ENCODE measurements around the gene ST8SIA4. TPM values are rescaled to one million over a fixed set of nuclear protein-coding genes. Genes with fewer than 3 reads are reported as not detected.

Gene ST8SIA4, protein sequence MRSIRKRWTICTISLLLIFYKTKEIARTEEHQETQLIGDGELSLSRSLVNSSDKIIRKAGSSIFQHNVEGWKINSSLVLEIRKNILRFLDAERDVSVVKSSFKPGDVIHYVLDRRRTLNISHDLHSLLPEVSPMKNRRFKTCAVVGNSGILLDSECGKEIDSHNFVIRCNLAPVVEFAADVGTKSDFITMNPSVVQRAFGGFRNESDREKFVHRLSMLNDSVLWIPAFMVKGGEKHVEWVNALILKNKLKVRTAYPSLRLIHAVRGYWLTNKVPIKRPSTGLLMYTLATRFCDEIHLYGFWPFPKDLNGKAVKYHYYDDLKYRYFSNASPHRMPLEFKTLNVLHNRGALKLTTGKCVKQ
- 3.6 and 5.9 TPM in 2 replicates for total RNA-seq
- long read RNA-seq, full-length matches to known transcripts, result 10 of 13 reads
- long read RNA-seq, partial matches to known transcripts, result 1 of 13 reads
- long read RNA-seq, other reads (novel, unspliced or antisense), result 2 of 13 reads

DNA sequence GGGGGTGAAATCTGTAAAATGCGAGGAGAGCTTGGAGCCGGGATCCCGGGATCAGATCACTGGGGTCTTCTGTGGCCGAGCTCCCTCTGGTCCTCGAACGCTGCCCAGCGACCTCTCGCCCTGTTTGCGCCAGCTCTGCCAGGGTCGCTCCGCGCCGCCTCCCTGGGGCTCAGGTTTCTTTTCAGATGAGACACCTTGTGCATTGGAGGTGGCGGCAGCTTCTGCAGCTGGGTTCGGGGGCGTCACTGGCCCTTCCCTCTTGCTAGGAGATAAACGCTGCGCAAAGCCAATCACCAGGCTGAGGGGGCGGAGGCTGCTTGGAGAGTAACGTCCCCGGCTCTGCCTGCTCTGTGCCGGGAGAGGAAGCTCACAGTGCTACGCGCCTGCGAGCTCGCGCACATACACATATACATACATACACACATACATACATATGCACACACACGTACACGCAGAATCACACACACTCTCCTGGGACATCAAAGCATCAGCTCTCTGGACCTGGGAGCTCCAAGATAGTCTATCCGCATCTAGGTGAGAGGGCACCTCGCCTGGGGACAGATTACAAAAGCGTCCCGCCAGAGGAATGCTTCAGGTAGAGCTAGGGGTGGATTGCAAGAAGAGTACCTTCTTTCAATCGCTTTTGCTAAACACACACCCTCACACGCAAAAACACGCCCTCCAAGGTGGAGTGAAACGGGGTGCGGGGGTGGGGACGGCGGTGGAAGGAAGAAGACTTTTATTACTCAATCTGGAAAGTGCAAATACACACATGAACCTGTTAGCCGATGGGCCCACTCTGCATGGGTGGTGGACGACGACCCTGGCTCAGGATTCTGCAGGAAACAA is at the start of gene ST8SIA4:
Gene ST8SIA4, minus strand, starts transcription at position 244 of the 849 bp plus-strand sequence. CDS start 327 bp downstream, outside the sequence.
- peak; percentile 58 for DNase-seq (ENCODE audit: low read depth, low spot score)
- TF ChIP-seq, protein P1, sequence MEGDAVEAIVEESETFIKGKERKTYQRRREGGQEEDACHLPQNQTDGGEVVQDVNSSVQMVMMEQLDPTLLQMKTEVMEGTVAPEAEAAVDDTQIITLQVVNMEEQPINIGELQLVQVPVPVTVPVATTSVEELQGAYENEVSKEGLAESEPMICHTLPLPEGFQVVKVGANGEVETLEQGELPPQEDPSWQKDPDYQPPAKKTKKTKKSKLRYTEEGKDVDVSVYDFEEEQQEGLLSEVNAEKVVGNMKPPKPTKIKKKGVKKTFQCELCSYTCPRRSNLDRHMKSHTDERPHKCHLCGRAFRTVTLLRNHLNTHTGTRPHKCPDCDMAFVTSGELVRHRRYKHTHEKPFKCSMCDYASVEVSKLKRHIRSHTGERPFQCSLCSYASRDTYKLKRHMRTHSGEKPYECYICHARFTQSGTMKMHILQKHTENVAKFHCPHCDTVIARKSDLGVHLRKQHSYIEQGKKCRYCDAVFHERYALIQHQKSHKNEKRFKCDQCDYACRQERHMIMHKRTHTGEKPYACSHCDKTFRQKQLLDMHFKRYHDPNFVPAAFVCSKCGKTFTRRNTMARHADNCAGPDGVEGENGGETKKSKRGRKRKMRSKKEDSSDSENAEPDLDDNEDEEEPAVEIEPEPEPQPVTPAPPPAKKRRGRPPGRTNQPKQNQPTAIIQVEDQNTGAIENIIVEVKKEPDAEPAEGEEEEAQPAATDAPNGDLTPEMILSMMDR (conservative IDR thresholded peaks at IDR 0.05), result no peak
- Mint-ChIP-seq H3K27me3 (ENCODE audit: low read depth) (peaks cover 70% of the 10 kb centered on the region), H3K36me3 (ENCODE audit: low read depth) (no peaks in the 10 kb centered on the region), H3K4me1 (peaks cover 38% of the 10 kb centered on the region), H3K9me3 (no peaks in the 10 kb centered on the region), H3K27ac (ENCODE audit: unreplicated experiment) (no peak within 1 kb of the TSS), H3K4me3 (peak within 1 kb of the TSS; percentile 86)

DNA sequence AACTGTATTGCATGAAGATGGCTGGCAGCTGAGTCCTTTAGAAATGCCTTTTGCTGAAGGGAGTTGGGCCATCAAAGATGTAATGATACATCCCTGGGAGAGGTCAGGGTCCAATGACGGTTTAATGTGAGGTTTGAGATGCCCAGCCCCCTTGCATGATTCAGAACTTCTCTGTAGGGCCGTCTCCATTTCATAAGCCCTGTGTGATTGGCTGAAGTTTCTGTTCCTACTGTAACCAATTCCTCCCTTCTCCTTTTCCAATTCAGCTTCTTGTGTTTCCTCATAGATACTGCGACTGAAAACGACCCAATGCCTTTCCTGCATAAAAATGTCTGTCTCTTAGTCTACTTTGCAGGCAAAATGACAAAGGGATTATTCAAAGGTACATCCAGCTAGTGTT is 47.9 kb upstream of the ST8SIA4 start:
- H3K27me3 Mint-ChIP-seq (ENCODE audit: low read depth), result no peaks in the 10 kb centered on the region
- no peak for DNase-seq (ENCODE audit: low read depth, low spot score)
- H3K27ac Mint-ChIP-seq (ENCODE audit: unreplicated experiment), result no peak overlapping the region
- H3K9me3 Mint-ChIP-seq, result peaks cover 7% of the 10 kb centered on the region
- H3K4me3 Mint-ChIP-seq, result no peak overlapping the region
- no peaks in the 10 kb centered on the region for H3K36me3 Mint-ChIP-seq (ENCODE audit: low read depth)
- no peaks in the 10 kb centered on the region for H3K4me1 Mint-ChIP-seq
- TF ChIP-seq, protein P1 (conservative IDR thresholded peaks at IDR 0.05), result no peak

DNA sequence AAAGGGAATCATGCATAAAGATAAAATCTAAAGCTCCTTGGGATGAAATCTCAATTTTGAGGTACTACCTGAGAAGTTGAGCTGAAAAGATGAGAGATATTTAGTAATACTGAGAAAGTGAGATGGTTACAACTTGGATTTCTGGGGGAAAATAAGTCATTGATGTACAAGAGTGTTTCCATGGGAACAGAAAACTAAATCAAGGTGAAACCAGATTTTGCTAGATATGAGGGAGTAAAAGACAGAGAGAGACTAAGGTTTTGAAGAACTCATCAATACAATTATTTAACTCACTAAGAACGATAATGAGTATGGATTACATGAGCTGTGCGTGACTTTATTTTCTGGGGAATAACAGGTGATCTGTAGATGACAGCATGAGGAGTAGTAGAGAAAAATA is 10.2 kb upstream of the ST8SIA4 start:
- Mint-ChIP-seq H3K36me3 (ENCODE audit: low read depth) (no peaks in the 10 kb centered on the region), H3K9me3 (no peaks in the 10 kb centered on the region), H3K4me3 (no peak overlapping the region), H3K27me3 (ENCODE audit: low read depth) (peaks cover 2% of the 10 kb centered on the region), H3K27ac (ENCODE audit: unreplicated experiment) (no peak overlapping the region), H3K4me1 (peaks cover 8% of the 10 kb centered on the region)
- TF ChIP-seq, protein P1 (conservative IDR thresholded peaks at IDR 0.05), result no peak
- DNase-seq (ENCODE audit: low read depth, low spot score), result no peak

DNA sequence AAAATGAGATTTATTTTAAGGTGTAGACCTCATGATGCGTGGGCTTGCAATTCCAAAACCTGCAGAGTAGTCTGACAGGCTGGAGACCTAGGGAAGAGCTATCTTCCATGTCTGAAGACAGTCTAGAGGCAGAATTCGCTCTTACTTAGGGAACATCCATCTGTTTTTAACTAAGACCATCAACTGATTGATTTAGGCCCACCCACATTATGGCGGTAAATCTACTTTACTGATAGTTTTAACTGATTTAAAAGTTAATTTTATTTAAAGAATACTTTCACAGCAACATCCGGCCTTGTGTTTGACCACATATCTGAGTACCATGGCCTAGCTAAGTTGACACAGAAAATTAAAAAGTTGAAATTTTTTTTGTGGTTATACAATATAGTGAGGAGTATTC is 6.0 kb upstream of the ST8SIA4 start:
- Mint-ChIP-seq H3K9me3 (no peaks in the 10 kb centered on the region), H3K4me3 (no peak overlapping the region), H3K27me3 (ENCODE audit: low read depth) (peaks cover 31% of the 10 kb centered on the region), H3K36me3 (ENCODE audit: low read depth) (no peaks in the 10 kb centered on the region), H3K4me1 (peaks cover 13% of the 10 kb centered on the region), H3K27ac (ENCODE audit: unreplicated experiment) (no peak overlapping the region)
- DNase-seq (ENCODE audit: low read depth, low spot score), result no peak
- TF ChIP-seq, protein P1 (conservative IDR thresholded peaks at IDR 0.05), result no peak

DNA sequence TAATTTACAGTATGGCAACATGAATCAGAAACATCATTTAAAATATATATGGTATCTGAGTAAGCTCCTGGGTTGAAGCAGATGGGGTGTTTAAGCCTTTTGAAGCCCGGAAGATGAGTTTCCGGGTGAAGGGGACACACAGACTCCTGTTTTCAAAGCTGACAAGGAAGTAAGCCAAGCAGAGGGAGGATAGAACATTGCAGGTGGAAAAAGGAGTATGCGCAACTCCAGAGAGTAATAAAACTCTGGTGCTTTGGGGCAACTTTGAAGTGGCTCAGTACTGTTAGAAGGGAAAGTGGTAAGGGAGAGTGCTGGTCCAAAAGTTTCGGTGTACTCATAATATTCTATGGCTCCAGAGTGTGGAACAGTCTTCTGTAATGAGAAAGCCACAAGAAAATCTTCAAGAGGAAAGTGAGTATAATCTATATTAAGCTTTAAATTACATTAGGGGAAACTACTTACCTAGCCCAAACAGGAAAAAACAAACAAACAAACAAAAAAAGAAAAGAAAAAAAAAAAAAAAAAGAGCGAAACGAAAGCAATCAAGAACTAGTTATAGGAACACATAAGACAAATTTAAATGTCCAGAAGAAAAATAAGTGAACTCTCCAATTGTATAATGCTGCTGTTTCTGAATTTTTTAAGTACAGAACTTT is 2.3 kb upstream of the ST8SIA4 start:
- TF ChIP-seq, protein P1 (conservative IDR thresholded peaks at IDR 0.05), result no peak
- H3K4me1 Mint-ChIP-seq, result peaks cover 32% of the 10 kb centered on the region
- H3K36me3 Mint-ChIP-seq (ENCODE audit: low read depth), result no peaks in the 10 kb centered on the region
- no peak overlapping the region for H3K27ac Mint-ChIP-seq (ENCODE audit: unreplicated experiment)
- peaks cover 60% of the 10 kb centered on the region for H3K27me3 Mint-ChIP-seq (ENCODE audit: low read depth)
- H3K4me3 Mint-ChIP-seq, result peak overlapping the region; percentile 86
- DNase-seq (ENCODE audit: low read depth, low spot score), result no peak
- no peaks in the 10 kb centered on the region for H3K9me3 Mint-ChIP-seq

All from neural crest cell (in vitro differentiated cells).